Neural cell (in vitro differentiated cells): ENCODE results near the gene NR5A2.

Experiments
- CTCF ChIP-seq: fragments of 450-650 bp; IDR thresholded peaks from 2 replicates; pipeline ENCODE4 v1.5.1; 2014; ENCODE audit warnings: antibody characterized with exemption, mild to moderate bottlenecking, moderate library complexity; ENCODE audit not compliant: poor library complexity, severe bottlenecking
- EZH2 ChIP-seq: fragments of 200-600, 300-800 bp; shearing (Covaris generic), sonication (generic); IDR thresholded peaks from 2 replicates; pipeline ENCODE4 v1.6.1; 2014; ENCODE audit warnings: antibody characterized with exemption, low read length, borderline replicate concordance, mild to moderate bottlenecking; ENCODE audit not compliant: insufficient read depth, poor library complexity, severe bottlenecking

- TF ChIP-seq CTCF (no peak), EZH2 (no peak)
Measured at GRCh38 chr1:200048244-200048643, 20.7 kb downstream of the NR5A2 start.
